ENCODE results near the gene DAP. TPM values are rescaled to one million over a fixed set of nuclear protein-coding genes. Genes with fewer than 3 reads are reported as not detected.

The DAP gene
- total and polyA plus RNA-seq, 12 donors = 14.2 to 52.5 (median 28.0) TPM

DNA sequence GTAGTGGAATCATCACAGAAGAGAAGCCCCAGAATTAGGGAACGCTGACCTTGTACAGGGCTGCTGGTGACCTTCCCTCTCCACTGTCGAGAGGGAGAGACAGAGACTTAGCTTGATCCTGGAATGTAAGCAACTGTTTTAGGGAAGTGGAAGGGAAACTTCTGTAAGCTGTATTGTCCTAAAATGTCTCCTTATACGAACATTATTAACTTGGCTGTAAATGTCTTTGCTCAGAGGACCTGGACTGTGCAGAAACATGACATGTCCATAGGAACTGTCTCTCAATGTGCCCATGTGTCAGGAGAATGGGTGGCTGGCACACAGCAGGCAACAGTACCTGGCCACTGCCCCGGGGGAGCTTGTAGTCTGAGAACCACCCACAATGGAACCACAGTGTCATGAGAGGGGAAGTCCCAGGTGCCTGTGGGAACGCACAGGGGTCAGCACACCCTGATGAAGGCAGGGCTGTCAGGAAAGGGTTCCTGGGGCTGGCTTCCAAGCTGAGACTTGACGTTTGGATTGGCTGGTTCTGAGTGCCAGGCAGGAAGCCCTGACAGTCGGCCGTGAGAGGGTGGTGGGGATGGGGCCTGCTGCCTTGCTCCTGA is 34.0 kb downstream of the DAP start:
- no peak overlapping the region for H3K4me3 ChIP-seq
- ATAC-seq (peak in 1 of 8 donors; percentile 24), DNase-seq (no peak)
- 43 to 48% methylated on average over 8 of the region's 8 CpGs for WGBS, 2 donors
- peaks cover 0 to 8% (median 0%) of the 10 kb centered on the region in 9 donors for H3K36me3 ChIP-seq
- no peaks in the 10 kb centered on the region for H3K27me3 ChIP-seq
- no peak for TF ChIP-seq CTCF (IDR thresholded peaks at IDR 0.05)
- peaks cover 0 to 53% (median 40%) of the 10 kb centered on the region in 9 donors for H3K4me1 ChIP-seq
- intact Hi-C loops (cut with DNase I) = loop anchor here in 1 of 10 donors (2.0 kb wide), 1 partner anchor 34 kb away; the partner anchor contains the start of gene DAP
- H3K27ac ChIP-seq = peak overlapping the region in 7 of 10 donors; percentile 68 to 86 (median 80)
- no peaks in the 10 kb centered on the region for H3K9me3 ChIP-seq

GRCh38 chr5:10726179-10726912 is 34.7 kb downstream of the DAP start:
- no peaks in the 10 kb centered on the region for H3K27me3 ChIP-seq

GRCh38 chr5:10725636-10726035 is 35.4 kb downstream of the DAP start:
- ATAC-seq = no peak
- H3K4me1 ChIP-seq = peaks cover 0 to 53% (median 40%) of the 10 kb centered on the region in 9 donors

More at GRCh38 chr5:10726179-10726912, 34.7 kb downstream of the DAP start:
- Histone ChIP-seq H3K4me1 (peaks cover 0 to 53% (median 40%) of the 10 kb centered on the region in 9 donors), H3K27ac (peak overlapping the region in 9 of 10 donors; percentile 71 to 86 (median 80)), H3K9me3 (no peaks in the 10 kb centered on the region), H3K4me3 (no peak overlapping the region), H3K36me3 (peaks cover 0 to 8% (median 0%) of the 10 kb centered on the region in 9 donors)
- TF ChIP-seq CTCF (IDR thresholded peaks at IDR 0.05) = no peak
- 63 to 80% methylated on average over 10 of the region's 10 CpGs for WGBS, 2 donors
- no peak for DNase-seq
- ATAC-seq = peak in 1 of 8 donors; percentile 39
- intact Hi-C loops (cut with DNase I) = loop anchor here in 1 of 10 donors (2.0 kb wide), 1 partner anchor 34 kb away; the partner anchor contains the start of gene DAP

More at GRCh38 chr5:10725636-10726035, 35.4 kb downstream of the DAP start:
- WGBS, 2 donors = 71 to 73% methylated on average over 1 of the region's 1 CpG
- TF ChIP-seq CTCF (IDR thresholded peaks at IDR 0.05) = no peak
- Histone ChIP-seq H3K27ac (peak overlapping the region; percentile 8 to 86 (median 80)), H3K4me3 (peak overlapping the region in 2 of 10 donors; percentile 12 to 27), H3K9me3 (no peaks in the 10 kb centered on the region), H3K27me3 (no peaks in the 10 kb centered on the region), H3K36me3 (peaks cover 0 to 13% (median 0%) of the 10 kb centered on the region in 9 donors)
- intact Hi-C loops (cut with DNase I) = loop anchor here in 2 of 10 donors (2.0 kb wide), 1 partner anchor 35 kb away; the partner anchor contains the start of gene DAP (in 2 of the 2)
- DNase-seq = no peak
